Activated CD8-positive, alpha-beta T cell treated with anti-CD3 and anti-CD28 coated beads for 36 hours (primary cell): ENCODE data around the gene SLC38A1. TPM values are rescaled to one million over a fixed set of nuclear protein-coding genes. Genes with fewer than 3 reads are reported as not detected.
"Not testable (repeated sequence)": the region's sequence is repeated elsewhere in the genome, so short reads cannot be mapped to it uniquely, and the experiment has no call there.

Experiments
- ATAC-seq: fragments of 200-7000 bp; cut with Tn5 transposase; one replicate; pipeline ENCODE4 v1.10.0; 2021; ENCODE audit warnings: mild to moderate bottlenecking, moderate library complexity
- CTCF ChIA-PET: fragments of 350-600 bp; sonication (Branson Sonifier 250); formaldehyde crosslinking; loops from one replicate; lab custom pipeline; 2021; ENCODE audit warnings: antibody characterized with exemption; lab: Charles Lee
- POLR2A ChIA-PET: fragments of 350-600 bp; sonication (Branson Sonifier 250); formaldehyde crosslinking; loops from one replicate; lab custom pipeline; 2021; ENCODE audit warnings: antibody characterized with exemption; lab: Charles Lee
- DNase-seq: peaks from one replicate; pipeline ENCODE4 v3.0.0-alpha.2; 2020
- H3K27ac Mint-ChIP-seq: one replicate; pipeline ENCODE4 v1.8.0; 2021; ENCODE audit warnings: mild to moderate bottlenecking, mixed read lengths
- H3K27me3 Mint-ChIP-seq: one replicate; pipeline ENCODE4 v1.8.0; 2021; ENCODE audit warnings: mixed read lengths
- H3K36me3 Mint-ChIP-seq: one replicate; pipeline ENCODE4 v1.8.0; 2021; ENCODE audit warnings: low read depth, mixed read lengths
- H3K4me1 Mint-ChIP-seq: one replicate; pipeline ENCODE4 v1.8.0; 2021; ENCODE audit warnings: low read depth, mixed read lengths
- H3K4me3 Mint-ChIP-seq: one replicate; pipeline ENCODE4 v1.8.0; 2021; ENCODE audit warnings: mild to moderate bottlenecking, moderate library complexity, mixed read lengths
- H3K9me3 Mint-ChIP-seq: one replicate; pipeline ENCODE4 v1.8.0; 2021; ENCODE audit warnings: mixed read lengths
- CTCF ChIP-seq: fragments of 200-600 bp; IDR thresholded peaks from one replicate; pipeline ENCODE4 v1.8.0; 2022; ENCODE audit warnings: antibody characterized with exemption, mild to moderate bottlenecking
- intact Hi-C: fragments of 100-400 bp; cut with micrococcal nuclease; formaldehyde crosslinking; loops from one replicate; pipeline ENCODE4 v1.10.0; 2022
- total RNA-seq, 2 experiments: library from RNA; stranded (reverse); gene quantifications; one replicate each; pipeline ENCODE4 v1.2.3, GENCODE V29; 2021

Gene SLC38A1
- total RNA-seq, 2 experiments from 2014 or later, result 167 to 168 TPM

- Mint-ChIP-seq H3K9me3 (no peaks in the 10 kb centered on the region), H3K4me3 (no peak overlapping the region), H3K27me3 (no peaks in the 10 kb centered on the region), H3K36me3 (peaks cover 60% of the 10 kb centered on the region), H3K4me1 (peaks cover 50% of the 10 kb centered on the region), H3K27ac (peak overlapping the region; percentile 68)
- POLR2A ChIA-PET, result interaction anchor here (0.8 to 8.9 kb wide), 8 partner anchors 8 to 114 kb away, joined by 3 to 74 read pairs (median 7); partner anchors contain the start of gene SLC38A1
- no peak for ATAC-seq
- DNase-seq, result no peak
- CTCF ChIA-PET, result no interaction called here
- TF ChIP-seq CTCF, result no peak
- intact Hi-C loops, result no loop called here
Observed at GRCh38 chr12:46258129-46258528, 10.7 kb downstream of the SLC38A1 start.

DNA sequence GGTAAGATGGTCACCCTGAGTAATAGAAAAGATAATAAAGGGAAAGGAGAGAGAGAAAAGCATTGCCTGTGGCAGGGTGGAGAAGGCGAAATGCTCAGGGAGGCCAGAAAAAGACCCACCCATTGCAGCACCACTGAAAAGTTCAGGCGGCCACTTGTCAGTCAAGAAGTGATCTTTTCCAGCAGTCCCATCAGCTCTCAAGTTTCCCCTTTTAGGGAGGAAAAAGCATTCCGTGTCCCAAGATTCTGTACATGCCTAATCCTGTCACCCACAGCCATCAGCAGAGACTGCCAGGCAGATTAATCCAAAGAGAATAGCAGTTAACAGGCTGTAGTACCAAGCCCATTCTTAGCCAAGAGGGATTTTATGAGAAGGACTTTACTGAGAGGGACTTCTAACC, 11.9 kb downstream of the SLC38A1 start:
- Mint-ChIP-seq H3K4me1 (peaks cover 51% of the 10 kb centered on the region), H3K36me3 (peaks cover 63% of the 10 kb centered on the region), H3K4me3 (no peak overlapping the region), H3K9me3 (peaks cover 6% of the 10 kb centered on the region), H3K27me3 (no peaks in the 10 kb centered on the region), H3K27ac (peak overlapping the region; percentile 68)
- DNase-seq, result no peak
- ChIA-PET POLR2A (interaction anchor here (1.0 to 8.9 kb wide), 8 partner anchors 9 to 69 kb away, joined by 3 to 74 read pairs (median 8); partner anchors contain the start of gene SLC38A1), CTCF (no interaction called here)
- ATAC-seq, result no peak
- intact Hi-C loops, result no loop called here
- TF ChIP-seq CTCF, result no peak

DNA sequence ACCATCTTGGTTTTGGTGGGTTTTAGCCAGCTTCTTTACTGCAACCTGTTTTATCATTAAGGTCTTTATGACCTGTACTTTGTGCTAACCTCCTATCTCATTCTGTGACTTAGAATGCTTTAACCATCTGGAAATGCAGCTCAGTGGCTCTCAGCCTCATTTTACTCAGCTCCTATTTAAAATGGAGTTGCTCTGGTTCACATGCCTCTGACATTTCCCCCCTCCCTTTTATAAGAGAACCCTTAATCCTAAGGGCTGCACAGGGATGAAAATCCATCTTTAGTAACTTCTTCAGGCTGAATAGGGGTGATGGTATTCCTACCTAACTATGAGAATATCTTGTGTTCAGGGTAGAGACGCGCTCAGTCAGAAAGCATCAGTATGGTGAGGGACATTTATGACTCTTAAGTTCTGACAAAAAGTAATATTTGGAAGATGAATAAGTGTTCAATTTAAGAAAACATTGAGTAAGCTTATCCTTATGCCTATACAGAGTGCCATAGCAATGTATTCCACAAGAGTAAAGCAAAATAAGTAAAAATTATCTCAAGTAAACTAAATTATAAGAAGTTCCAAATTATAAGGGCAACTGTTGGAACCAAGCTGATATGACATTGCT, 15.2 kb downstream of the SLC38A1 start:
- Mint-ChIP-seq H3K4me3 (no peak overlapping the region), H3K27me3 (no peaks in the 10 kb centered on the region), H3K36me3 (peaks cover 89% of the 10 kb centered on the region), H3K27ac (peak overlapping the region; percentile 61), H3K4me1 (peaks cover 79% of the 10 kb centered on the region), H3K9me3 (peaks cover 27% of the 10 kb centered on the region)
- intact Hi-C loops, result no loop called here
- DNase-seq, result no peak
- ATAC-seq, result no peak
- TF ChIP-seq CTCF, result no peak
- CTCF ChIA-PET, result interaction anchor here (1.4 to 1.9 kb wide), 2 partner anchors 9 to 17 kb away, joined by 3 to 4 read pairs; no protein-coding TSS in a partner anchor
- POLR2A ChIA-PET, result interaction anchor here (1.3 to 8.9 kb wide), 3 partner anchors 13 to 39 kb away, joined by 4 to 74 read pairs (median 4); partner anchors contain the start of gene SLC38A1

- H3K27me3 Mint-ChIP-seq, POLR2A ChIA-PET, CTCF ChIA-PET, DNase-seq, ATAC-seq, H3K4me3 Mint-ChIP-seq, intact Hi-C loops, H3K27ac Mint-ChIP-seq: not testable (repeated sequence)
- H3K4me1 Mint-ChIP-seq, result peaks cover 83% of the 10 kb centered on the region
- H3K36me3 Mint-ChIP-seq, result peaks cover 94% of the 10 kb centered on the region
- peaks cover 41% of the 10 kb centered on the region for H3K9me3 Mint-ChIP-seq
Observed at GRCh38 chr12:46251994-46252393, 16.8 kb downstream of the SLC38A1 start.

DNA sequence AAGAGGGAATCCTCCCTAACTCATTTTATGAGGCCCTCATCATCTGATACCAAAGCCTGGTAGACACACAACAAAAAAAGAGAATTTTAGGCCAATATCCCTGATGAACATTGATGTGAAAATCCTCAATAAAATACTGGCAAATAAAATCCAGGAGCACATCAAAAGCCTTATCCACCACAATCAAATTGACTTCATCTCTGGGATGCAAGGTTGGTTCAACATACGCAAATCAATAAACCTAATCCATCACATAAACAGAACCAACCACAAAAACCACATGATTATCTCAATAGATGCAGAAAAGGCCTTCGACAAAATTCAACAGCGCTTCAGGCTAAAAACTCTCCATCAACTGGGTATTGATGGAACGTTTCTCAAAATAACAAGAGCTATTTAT, 18.9 kb downstream of the SLC38A1 start:
- peak overlapping the region; percentile 77 for H3K27ac Mint-ChIP-seq
- peaks cover 98% of the 10 kb centered on the region for H3K36me3 Mint-ChIP-seq
- POLR2A ChIA-PET, result interaction anchor here (1.2 to 1.3 kb wide), 2 partner anchors 10 to 14 kb away, joined by 3 read pairs; no protein-coding TSS in a partner anchor

More for the DNA sequence above, 18.9 kb downstream of the SLC38A1 start:
- Mint-ChIP-seq H3K9me3 (peaks cover 46% of the 10 kb centered on the region), H3K4me1 (peaks cover 85% of the 10 kb centered on the region)
- H3K4me3 Mint-ChIP-seq, ATAC-seq, DNase-seq, intact Hi-C loops, H3K27me3 Mint-ChIP-seq: not testable (repeated sequence)
- CTCF ChIA-PET, result interaction anchor here (2.2 kb wide), 1 partner anchor 12 kb away, joined by 7 read pairs; no protein-coding TSS in a partner anchor
